ENCODE results near the gene MANBA.

Gene MANBA

DNA sequence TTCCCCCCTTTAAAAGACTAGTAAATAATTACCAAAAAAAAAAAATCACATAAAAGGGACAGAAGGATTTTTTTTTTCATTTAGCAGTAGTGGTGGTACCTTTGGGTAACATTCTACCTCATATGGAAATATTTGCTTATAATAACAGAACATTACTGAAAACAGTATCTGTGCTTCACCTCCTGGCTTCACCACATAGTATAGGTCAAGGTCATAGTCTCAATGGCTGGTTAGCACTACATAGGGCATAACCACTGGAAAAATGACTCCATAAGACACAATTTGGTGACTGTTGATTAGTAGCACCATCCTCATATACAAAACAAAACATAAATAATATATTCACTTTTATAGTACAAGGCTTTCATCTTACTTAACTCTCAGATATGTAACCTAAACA, 34.7 kb downstream of the MANBA start (continued):
- TF ChIP-seq ZNF2 (tag by site-specific recombination; IDR thresholded peaks at IDR 0.05) (no peak), GLI4 (tag by site-specific recombination; IDR thresholded peaks at IDR 0.05) (no peak), ZNF544 (tag by site-specific recombination; IDR thresholded peaks at IDR 0.05) (no peak), ZNF521 (tag by site-specific recombination; IDR thresholded peaks at IDR 0.05) (no peak), ZNF548 (tag by site-specific recombination; IDR thresholded peaks at IDR 0.05) (no peak)
- TF ChIP-seq, protein P1, sequence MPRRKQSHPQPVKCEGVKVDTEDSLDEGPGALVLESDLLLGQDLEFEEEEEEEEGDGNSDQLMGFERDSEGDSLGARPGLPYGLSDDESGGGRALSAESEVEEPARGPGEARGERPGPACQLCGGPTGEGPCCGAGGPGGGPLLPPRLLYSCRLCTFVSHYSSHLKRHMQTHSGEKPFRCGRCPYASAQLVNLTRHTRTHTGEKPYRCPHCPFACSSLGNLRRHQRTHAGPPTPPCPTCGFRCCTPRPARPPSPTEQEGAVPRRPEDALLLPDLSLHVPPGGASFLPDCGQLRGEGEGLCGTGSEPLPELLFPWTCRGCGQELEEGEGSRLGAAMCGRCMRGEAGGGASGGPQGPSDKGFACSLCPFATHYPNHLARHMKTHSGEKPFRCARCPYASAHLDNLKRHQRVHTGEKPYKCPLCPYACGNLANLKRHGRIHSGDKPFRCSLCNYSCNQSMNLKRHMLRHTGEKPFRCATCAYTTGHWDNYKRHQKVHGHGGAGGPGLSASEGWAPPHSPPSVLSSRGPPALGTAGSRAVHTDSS (tag by site-specific recombination; IDR thresholded peaks at IDR 0.05) = no peak
- TF ChIP-seq, protein P2, sequence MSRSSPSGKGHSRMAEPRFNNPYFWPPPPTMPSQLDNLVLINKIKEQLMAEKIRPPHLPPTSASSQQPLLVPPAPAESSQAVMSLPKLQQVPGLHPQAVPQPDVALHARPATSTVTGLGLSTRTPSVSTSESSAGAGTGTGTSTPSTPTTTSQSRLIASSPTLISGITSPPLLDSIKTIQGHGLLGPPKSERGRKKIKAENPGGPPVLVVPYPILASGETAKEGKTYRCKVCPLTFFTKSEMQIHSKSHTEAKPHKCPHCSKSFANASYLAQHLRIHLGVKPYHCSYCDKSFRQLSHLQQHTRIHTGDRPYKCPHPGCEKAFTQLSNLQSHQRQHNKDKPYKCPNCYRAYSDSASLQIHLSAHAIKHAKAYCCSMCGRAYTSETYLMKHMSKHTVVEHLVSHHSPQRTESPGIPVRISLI (tag by site-specific recombination; IDR thresholded peaks at IDR 0.05) = no peak

DNA sequence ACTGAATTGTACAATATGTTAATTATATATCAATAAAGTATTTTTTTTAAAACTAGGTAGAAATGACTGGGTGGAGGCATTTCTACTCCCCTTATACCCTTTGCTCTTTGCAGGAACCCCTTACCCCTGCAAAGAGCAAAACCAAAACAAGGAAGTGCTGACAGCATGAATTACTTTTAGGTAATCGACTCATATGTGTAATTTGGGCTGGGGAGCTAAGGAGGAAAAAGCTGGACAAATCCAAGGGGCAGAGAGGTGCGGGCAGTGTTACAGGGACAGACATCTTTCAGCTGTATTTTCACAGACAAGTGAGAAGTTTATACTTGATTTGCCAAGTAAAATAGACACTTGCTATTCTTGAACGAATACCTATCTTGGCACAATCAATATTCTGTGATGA, 35.5 kb downstream of the MANBA start:
- Histone ChIP-seq H3K9me3 (ENCODE audit: control insufficient read depth, insufficient read depth, low read depth, low read length) (no peaks in the 10 kb centered on the region), H3K36me3 (ENCODE audit: control insufficient read depth in 2 of 2, insufficient read depth in 1 of 2, low read length in 2 of 2) (peaks cover 0 to 9% of the 10 kb centered on the region in 2 experiments; a peak in 2 of 3 replicates), H3K4me1 (ENCODE audit: control insufficient read depth, insufficient read depth, low read length) (no peaks in the 10 kb centered on the region), H3K27ac (ENCODE audit: extremely low read depth, low read depth, low read length) (no peak overlapping the region), H3K4me3 (ENCODE audit: low read depth, low read length) (no peak overlapping the region)
- POLR2A ChIA-PET = no interaction called here
- TF ChIP-seq ZNF416 (tag by site-specific recombination; IDR thresholded peaks at IDR 0.05) = no peak
- TF ChIP-seq, protein P3, sequence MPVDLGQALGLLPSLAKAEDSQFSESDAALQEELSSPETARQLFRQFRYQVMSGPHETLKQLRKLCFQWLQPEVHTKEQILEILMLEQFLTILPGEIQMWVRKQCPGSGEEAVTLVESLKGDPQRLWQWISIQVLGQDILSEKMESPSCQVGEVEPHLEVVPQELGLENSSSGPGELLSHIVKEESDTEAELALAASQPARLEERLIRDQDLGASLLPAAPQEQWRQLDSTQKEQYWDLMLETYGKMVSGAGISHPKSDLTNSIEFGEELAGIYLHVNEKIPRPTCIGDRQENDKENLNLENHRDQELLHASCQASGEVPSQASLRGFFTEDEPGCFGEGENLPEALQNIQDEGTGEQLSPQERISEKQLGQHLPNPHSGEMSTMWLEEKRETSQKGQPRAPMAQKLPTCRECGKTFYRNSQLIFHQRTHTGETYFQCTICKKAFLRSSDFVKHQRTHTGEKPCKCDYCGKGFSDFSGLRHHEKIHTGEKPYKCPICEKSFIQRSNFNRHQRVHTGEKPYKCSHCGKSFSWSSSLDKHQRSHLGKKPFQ (tag by site-specific recombination; IDR thresholded peaks at IDR 0.05) = no peak
- TF ChIP-seq SCRT2 (tag by site-specific recombination; IDR thresholded peaks at IDR 0.05) = no peak
- no peak for TF ChIP-seq ZNF585B (tag by site-specific recombination; IDR thresholded peaks at IDR 0.05)
- TF ChIP-seq ZNF404 (tag by site-specific recombination; IDR thresholded peaks at IDR 0.05) = no peak
- TF ChIP-seq, protein P4, sequence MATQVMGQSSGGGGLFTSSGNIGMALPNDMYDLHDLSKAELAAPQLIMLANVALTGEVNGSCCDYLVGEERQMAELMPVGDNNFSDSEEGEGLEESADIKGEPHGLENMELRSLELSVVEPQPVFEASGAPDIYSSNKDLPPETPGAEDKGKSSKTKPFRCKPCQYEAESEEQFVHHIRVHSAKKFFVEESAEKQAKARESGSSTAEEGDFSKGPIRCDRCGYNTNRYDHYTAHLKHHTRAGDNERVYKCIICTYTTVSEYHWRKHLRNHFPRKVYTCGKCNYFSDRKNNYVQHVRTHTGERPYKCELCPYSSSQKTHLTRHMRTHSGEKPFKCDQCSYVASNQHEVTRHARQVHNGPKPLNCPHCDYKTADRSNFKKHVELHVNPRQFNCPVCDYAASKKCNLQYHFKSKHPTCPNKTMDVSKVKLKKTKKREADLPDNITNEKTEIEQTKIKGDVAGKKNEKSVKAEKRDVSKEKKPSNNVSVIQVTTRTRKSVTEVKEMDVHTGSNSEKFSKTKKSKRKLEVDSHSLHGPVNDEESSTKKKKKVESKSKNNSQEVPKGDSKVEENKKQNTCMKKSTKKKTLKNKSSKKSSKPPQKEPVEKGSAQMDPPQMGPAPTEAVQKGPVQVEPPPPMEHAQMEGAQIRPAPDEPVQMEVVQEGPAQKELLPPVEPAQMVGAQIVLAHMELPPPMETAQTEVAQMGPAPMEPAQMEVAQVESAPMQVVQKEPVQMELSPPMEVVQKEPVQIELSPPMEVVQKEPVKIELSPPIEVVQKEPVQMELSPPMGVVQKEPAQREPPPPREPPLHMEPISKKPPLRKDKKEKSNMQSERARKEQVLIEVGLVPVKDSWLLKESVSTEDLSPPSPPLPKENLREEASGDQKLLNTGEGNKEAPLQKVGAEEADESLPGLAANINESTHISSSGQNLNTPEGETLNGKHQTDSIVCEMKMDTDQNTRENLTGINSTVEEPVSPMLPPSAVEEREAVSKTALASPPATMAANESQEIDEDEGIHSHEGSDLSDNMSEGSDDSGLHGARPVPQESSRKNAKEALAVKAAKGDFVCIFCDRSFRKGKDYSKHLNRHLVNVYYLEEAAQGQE (tag by site-specific recombination; IDR thresholded peaks at IDR 0.05) = no peak
- TF ChIP-seq ZNF292 (tag by site-specific recombination; IDR thresholded peaks at IDR 0.05; ENCODE audit: borderline replicate concordance, low read depth) = no peak
- TF ChIP-seq HOXA7 (CRISPR knock-in tag; IDR thresholded peaks at IDR 0.05; ENCODE audit: borderline replicate concordance) = no peak
- TF ChIP-seq ZBTB1 (tag by site-specific recombination; IDR thresholded peaks at IDR 0.05) = no peak
- TF ChIP-seq ZNF510 (tag by site-specific recombination; IDR thresholded peaks at IDR 0.05; ENCODE audit: insufficient replicate concordance) = no peak
- no peak for TF ChIP-seq ZNF571 (tag by site-specific recombination; IDR thresholded peaks at IDR 0.05)
- no peak for TF ChIP-seq GLIS2 (tag by site-specific recombination; IDR thresholded peaks at IDR 0.05)
- no peak for TF ChIP-seq ZNF514 (tag by site-specific recombination; IDR thresholded peaks at IDR 0.05)
- TF ChIP-seq KLF10 (tag by site-specific recombination; IDR thresholded peaks at IDR 0.05) = no peak
- TF ChIP-seq, protein P5, sequence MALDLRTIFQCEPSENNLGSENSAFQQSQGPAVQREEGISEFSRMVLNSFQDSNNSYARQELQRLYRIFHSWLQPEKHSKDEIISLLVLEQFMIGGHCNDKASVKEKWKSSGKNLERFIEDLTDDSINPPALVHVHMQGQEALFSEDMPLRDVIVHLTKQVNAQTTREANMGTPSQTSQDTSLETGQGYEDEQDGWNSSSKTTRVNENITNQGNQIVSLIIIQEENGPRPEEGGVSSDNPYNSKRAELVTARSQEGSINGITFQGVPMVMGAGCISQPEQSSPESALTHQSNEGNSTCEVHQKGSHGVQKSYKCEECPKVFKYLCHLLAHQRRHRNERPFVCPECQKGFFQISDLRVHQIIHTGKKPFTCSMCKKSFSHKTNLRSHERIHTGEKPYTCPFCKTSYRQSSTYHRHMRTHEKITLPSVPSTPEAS (tag by site-specific recombination; IDR thresholded peaks at IDR 0.05) = no peak
- TF ChIP-seq, protein P6, sequence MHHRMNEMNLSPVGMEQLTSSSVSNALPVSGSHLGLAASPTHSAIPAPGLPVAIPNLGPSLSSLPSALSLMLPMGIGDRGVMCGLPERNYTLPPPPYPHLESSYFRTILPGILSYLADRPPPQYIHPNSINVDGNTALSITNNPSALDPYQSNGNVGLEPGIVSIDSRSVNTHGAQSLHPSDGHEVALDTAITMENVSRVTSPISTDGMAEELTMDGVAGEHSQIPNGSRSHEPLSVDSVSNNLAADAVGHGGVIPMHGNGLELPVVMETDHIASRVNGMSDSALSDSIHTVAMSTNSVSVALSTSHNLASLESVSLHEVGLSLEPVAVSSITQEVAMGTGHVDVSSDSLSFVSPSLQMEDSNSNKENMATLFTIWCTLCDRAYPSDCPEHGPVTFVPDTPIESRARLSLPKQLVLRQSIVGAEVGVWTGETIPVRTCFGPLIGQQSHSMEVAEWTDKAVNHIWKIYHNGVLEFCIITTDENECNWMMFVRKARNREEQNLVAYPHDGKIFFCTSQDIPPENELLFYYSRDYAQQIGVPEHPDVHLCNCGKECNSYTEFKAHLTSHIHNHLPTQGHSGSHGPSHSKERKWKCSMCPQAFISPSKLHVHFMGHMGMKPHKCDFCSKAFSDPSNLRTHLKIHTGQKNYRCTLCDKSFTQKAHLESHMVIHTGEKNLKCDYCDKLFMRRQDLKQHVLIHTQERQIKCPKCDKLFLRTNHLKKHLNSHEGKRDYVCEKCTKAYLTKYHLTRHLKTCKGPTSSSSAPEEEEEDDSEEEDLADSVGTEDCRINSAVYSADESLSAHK (tag by site-specific recombination; IDR thresholded peaks at IDR 0.05) = no peak
- CTCF ChIA-PET = no interaction called here
